ENCODE data around the gene TMED10.

The TMED10 gene

GRCh38 chr14:75133597-75133996 lies 42.8 kb downstream of the TMED10 start:
- DNase-seq (ENCODE audit: low read depth) = no peak
- H3K4me3 ChIP-seq (ENCODE audit: low read depth, low read length) = no peak overlapping the region
- no peak for TF ChIP-seq CTCF (IDR thresholded peaks at IDR 0.05; ENCODE audit: insufficient read depth, low read depth, low read length, missing control alignments)

GRCh38 chr14:75132382-75133086 lies 43.9 kb downstream of the TMED10 start:
- no peak overlapping the region for H3K4me3 ChIP-seq (ENCODE audit: low read depth, low read length)
- DNase-seq (ENCODE audit: low read depth) = peak; percentile 77
- peak; percentile 59 for TF ChIP-seq CTCF (IDR thresholded peaks at IDR 0.05; ENCODE audit: insufficient read depth, low read depth, low read length, missing control alignments)

- no peak for DNase-seq (ENCODE audit: low read depth)
- no peak overlapping the region for H3K4me3 ChIP-seq (ENCODE audit: low read depth, low read length)
- no peak for TF ChIP-seq CTCF (IDR thresholded peaks at IDR 0.05; ENCODE audit: insufficient read depth, low read depth, low read length, missing control alignments)
Measured at GRCh38 chr14:75128596-75128990, 47.8 kb downstream of the TMED10 start.

- H3K4me3 ChIP-seq (ENCODE audit: low read depth, low read length) = peak overlapping the region; percentile 100
- TF ChIP-seq CTCF (IDR thresholded peaks at IDR 0.05; ENCODE audit: insufficient read depth, low read depth, low read length, missing control alignments) = no peak
- DNase-seq (ENCODE audit: low read depth) = no peak
Measured at GRCh38 chr14:75127903-75128595, 48.4 kb downstream of the TMED10 start.

GRCh38 chr14:75127474-75127820 lies 49.0 kb downstream of the TMED10 start:
- DNase-seq (ENCODE audit: low read depth) = peak; percentile 21
- H3K4me3 ChIP-seq (ENCODE audit: low read depth, low read length) = peak overlapping the region; percentile 100

GRCh38 chr14:75126679-75127473 lies 49.5 kb downstream of the TMED10 start, which contains the start of gene NEK9:
NEK9 (minus strand) TSS chr14:75127048; CDS start chr14:75126921, 127 bp downstream.
- DNase-seq (ENCODE audit: low read depth) = peak; percentile 92
- peak within 1 kb of the TSS; percentile 100 for H3K4me3 ChIP-seq (ENCODE audit: low read depth, low read length)
- TF ChIP-seq CTCF (IDR thresholded peaks at IDR 0.05; ENCODE audit: insufficient read depth, low read depth, low read length, missing control alignments) = no peak

GRCh38 chr14:75126121-75126544 lies 50.3 kb downstream of the TMED10 start:
- TF ChIP-seq CTCF (IDR thresholded peaks at IDR 0.05; ENCODE audit: insufficient read depth, low read depth, low read length, missing control alignments) = no peak
- peak overlapping the region; percentile 100 for H3K4me3 ChIP-seq (ENCODE audit: low read depth, low read length)
- peak; percentile 25 for DNase-seq (ENCODE audit: low read depth)
